C4-2B (cell line): Measurements from ENCODE around the gene CMTM8.

ENCODE experiments used
- H3K27ac ChIP-seq: fragments of 450-650 bp; 2 replicates; pipeline ENCODE4 v1.5.1; 2017
- CTCF ChIP-seq: fragments of 450-650 bp; conservative IDR thresholded peaks from 2 replicates; pipeline ENCODE4 v1.5.1; 2017; ENCODE audit warnings: mild to moderate bottlenecking
- ZFX ChIP-seq: fragments of 450-650 bp; IDR thresholded peaks from 2 replicates; pipeline ENCODE4 v1.6.1; 2017

The CMTM8 gene

GRCh38 chr3:32340611-32341365 lies 102.3 kb downstream of the CMTM8 start:
- TF ChIP-seq ZFX (no peak), CTCF (0 out of 2 replicates have a peak, but pooled peaks have one; percentile 0)
- no peak overlapping the region for H3K27ac ChIP-seq

- H3K27ac ChIP-seq = no peak overlapping the region
Measured at GRCh38 chr3:32347343-32348125, 109.1 kb downstream of the CMTM8 start.

GRCh38 chr3:32349184-32349583 lies 110.7 kb downstream of the CMTM8 start:
- TF ChIP-seq CTCF (no peak), ZFX (no peak)
- no peak overlapping the region for H3K27ac ChIP-seq

More at GRCh38 chr3:32347343-32348125, 109.1 kb downstream of the CMTM8 start:
- TF ChIP-seq CTCF (no peak), ZFX (no peak)

- no peak overlapping the region for H3K27ac ChIP-seq
- TF ChIP-seq ZFX = no peak
- no peak for TF ChIP-seq CTCF
Measured at GRCh38 chr3:32352563-32352962, 114.1 kb downstream of the CMTM8 start.

GRCh38 chr3:32353351-32353750 lies 114.9 kb downstream of the CMTM8 start:
- TF ChIP-seq ZFX (no peak), CTCF (no peak)
- H3K27ac ChIP-seq = no peak overlapping the region

- TF ChIP-seq CTCF (no peak), ZFX (no peak)
- H3K27ac ChIP-seq = no peak overlapping the region
Measured at GRCh38 chr3:32354362-32354778, 115.9 kb downstream of the CMTM8 start.

GRCh38 chr3:32355751-32356291 lies 117.3 kb downstream of the CMTM8 start:
- TF ChIP-seq CTCF (no peak), ZFX (no peak)

More at GRCh38 chr3:32355751-32356291, 117.3 kb downstream of the CMTM8 start:
- no peak overlapping the region for H3K27ac ChIP-seq
